Measurements from ENCODE around the gene SHROOM3.

SHROOM3 gene

GRCh38 chr4:76572224-76572623 is 137.2 kb downstream of the SHROOM3 start:
- DNase-seq = no peak

DNA sequence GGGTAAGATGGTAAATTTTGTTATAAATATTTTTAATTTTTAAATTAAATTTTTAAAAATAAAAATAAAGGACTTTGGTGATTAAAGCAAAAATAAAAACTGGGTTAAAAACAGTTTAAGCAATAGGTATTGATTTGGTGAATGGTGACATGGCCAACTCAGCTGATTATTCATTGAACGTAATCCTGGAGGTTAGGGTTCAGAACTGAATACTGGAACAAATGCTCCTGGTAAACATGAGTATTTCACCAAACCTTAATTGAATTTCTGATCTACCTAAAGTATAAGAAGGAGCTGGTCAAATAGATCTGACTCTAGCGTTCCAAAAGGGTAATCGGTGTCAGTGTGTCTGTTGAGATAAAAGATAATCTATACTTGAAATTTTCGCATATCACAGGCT is 141.8 kb downstream of the SHROOM3 start:
- no peak for DNase-seq

DNA sequence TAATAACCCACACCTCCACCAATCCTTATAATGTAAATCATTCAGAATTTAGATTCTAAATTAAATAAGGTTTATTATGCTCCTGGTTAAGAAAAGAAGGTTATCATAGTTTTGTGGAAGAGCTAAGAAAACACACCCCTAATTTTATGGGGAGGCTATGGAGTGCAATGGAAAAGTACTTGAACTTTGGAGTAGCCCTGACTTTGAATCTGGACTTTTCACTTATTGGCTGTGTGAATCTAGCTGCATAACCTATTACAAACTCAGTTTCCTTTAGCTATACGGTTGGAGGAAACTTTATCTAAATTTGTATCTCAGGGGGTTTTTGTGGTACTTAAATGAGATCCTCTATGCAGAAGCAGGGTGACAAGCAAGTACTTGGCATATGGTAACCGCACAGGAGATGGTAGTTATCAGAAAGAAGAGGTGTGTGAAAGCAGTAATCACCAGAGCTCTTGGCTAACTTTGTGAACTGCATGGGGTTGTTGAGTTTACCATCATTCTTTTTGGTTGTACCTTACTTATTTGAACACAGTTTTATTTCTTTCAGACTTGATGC is 143.1 kb downstream of the SHROOM3 start:
- DNase-seq = no peak

DNA sequence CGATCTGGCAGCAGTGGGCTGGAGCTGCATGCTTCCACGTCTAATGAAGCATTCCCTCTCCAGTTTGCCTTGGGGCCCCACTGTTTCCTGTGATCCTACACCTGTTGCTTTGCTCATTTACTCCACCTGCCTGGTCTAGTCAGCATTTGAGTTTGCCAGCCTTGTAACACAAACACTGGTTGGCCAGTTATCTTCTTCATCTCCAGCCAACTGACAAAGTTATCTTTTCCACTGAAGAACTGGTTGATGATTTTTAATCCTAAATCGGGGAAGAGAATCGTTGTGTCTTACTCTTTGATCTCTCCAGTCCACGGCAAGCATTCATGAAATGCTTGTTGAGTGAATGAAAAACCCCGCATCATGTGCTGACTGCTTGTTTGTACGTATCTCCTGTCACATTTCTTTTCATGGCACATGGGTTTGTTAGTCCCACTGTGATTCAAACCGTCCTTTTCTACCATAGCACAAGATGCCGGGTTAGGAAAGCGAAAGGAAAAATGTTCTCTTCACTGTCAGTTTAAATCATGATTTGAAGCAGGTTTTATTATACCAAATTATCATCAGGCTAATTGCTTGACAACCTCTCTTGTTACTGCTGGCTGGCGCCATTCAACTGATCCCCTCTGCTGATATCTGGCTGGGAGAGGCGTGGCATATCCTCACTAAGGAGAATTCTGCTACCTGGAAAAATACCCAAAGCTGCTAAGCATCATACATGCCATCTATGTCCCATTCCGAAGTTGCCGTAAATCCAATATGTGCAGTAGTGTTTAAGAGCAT is 144.8 kb downstream of the SHROOM3 start:
- DNase-seq = no peak

GRCh38 chr4:76581077-76581962 is 146.3 kb downstream of the SHROOM3 start:
- no peak for DNase-seq

DNA sequence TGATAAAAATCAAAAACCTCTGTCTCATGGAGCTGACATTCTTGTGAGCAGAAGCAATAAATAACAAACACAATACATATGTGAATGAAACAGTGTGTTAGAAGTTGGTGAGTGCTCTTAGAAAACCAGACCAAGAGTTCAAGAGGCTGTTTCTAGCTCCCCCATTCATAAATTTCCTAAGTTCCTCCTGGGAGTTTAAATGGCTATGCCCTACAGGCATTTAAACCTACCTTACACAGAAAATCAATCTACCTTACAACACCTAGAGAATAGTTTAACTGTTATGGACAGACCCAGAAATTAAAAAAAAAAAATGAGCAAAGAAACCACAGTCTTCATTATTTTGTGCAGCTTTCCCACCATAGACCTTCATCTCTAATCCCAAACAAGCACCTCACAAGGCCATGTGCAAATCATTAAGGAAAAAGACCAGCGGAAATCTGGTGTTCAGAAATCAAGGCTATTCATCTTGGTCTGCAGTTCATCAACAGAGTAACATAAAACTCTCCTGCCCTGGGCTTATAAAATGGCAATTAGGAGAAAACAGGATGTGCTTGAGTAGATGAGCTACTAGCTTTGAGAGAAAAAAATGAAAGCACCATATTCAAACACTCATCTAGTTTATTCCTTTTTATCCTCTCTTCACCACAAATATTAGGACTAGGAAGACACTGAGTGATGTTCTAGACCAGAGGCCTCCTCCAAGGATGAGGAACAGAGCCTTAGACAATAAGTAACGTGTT is 147.2 kb downstream of the SHROOM3 start:
- no peak for DNase-seq

- DNase-seq = no peak
Observed at GRCh38 chr4:76582817-76583087, 147.7 kb downstream of the SHROOM3 start.

DNA sequence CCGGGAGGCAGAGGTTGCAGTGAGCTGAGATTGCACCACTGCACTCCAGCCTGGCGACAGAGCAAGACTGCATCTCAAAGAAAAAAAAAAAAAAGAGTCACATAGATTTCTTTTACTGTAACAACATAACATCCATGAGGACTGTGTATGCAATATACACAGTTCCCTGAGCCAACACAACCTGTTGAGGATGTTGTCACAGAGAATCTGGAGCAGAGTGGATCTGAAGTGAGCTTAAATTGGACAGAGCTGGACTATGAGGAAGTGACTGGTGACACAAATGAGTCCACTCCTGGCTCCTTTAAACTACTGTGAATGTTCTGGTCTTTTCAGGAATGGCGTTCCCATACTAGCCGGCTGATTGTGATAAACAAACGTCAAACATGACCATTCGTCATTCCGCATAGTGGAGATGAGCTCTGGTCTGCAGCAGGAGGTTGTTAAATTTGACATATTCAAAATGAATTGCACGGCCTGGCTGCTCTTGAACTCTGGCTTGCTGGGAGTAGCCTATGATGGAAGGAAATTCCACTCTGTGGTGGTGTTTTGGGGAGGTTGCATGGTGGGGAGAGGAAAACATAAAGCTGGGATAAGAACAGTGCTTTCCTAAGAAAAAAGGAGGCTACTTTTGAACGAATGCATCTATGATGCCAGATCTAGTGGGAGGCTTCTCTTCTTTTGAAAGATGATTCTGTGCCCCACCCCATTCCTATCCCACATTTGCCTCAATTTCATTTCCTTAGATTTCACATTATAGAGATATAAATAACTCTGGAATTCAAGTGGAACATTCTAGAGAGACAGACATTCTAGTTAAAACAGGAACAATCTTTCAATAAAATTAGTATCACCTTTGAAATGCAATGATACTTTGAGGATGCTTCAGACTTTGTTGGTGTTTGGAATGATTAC is 149.5 kb downstream of the SHROOM3 start:
- DNase-seq = no peak

GRCh38 chr4:76585272-76585671 is 150.2 kb downstream of the SHROOM3 start:
- DNase-seq = no peak

DNA sequence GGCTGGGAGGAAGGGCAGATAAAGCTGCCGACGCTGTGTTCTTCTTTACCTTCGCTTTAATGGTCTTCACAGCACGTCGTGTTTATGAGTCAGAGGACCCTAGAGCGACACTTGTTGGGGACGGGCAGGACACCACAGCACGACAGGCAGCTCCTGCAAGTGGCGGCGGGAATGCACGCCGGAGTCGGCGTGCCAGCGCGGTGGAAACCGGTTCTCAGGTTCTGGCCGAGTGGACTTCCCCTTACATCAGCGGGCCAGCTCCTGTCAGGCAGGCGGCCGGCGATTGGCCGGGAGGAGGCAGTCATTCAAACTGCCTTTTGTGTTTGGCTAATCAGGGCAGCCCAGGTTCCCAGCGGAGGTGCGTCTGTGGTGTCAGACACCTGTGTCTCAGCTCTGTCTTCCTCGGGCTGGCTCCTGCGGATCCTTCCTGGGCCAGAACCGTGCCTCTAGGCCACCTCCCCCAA is 150.9 kb downstream of the SHROOM3 start:
- peak; percentile 18 for DNase-seq

- DNase-seq = no peak
Observed at GRCh38 chr4:76588274-76588673, 153.2 kb downstream of the SHROOM3 start.

DNA sequence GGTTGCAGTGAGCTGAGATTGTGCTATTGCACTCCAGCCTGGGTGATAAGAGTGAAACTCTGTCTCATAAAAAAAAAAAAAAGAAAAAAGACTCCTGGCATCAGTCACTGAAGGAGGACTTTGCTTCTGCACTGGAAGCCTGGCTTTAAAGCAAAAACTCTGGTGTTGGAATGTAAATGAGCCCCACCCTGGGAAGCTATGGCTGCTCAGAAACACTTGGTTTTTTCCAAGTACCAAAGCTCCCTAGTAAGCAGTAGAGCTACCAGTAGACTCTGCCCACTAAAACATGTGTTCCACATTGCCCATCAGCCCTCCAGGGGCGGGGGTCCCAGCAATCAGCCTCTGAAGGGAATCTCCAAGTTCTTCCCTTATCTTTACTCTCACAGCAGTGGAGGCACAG is 154.4 kb downstream of the SHROOM3 start:
- DNase-seq = no peak

GRCh38 chr4:76589872-76590797 is 155.1 kb downstream of the SHROOM3 start:
- no peak for DNase-seq

GRCh38 chr4:76590798-76591281 is 155.8 kb downstream of the SHROOM3 start:
- no peak for DNase-seq

GRCh38 chr4:76591992-76592391 is 157.0 kb downstream of the SHROOM3 start:
- DNase-seq = no peak

DNA sequence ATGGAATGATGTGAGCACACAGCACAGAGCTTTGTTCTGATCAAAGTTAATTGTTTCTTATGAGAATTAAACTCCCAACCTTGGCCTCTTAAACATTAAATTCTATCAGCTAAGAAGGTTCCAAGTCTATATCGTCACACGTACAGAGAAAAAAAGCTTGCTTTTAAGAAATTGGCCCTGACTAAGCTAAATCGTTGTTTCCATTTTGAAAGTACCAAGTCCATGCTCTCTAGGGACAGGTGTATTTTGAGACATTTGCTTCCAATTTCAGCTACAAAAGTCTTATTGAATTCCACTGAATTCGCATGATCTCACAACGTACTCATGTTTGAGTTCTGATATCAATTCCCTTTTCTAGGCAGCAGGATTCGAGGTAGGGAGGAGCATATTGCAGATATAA is 157.4 kb downstream of the SHROOM3 start:
- no peak for DNase-seq

- DNase-seq = no peak
Observed at GRCh38 chr4:76594173-76594572, 159.1 kb downstream of the SHROOM3 start.

DNA sequence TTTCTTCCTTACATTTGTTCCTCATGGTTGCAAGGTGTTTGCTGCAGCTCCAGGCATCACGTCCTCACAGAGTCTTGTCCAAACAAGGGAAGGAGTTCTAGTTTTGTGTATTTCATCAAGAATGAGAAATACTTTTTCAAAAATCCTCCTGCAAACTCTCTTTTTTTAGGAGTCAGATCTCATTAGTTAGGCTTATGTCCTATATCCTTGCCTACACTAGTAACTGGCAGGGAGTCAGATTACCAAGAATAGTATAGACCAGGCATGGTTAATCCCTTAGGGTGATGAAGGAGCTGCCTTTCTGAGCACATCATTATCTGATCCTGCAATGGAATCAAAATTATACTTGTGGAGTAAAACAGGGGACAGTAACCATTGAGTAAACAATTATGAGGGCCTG is 160.4 kb downstream of the SHROOM3 start:
- no peak for DNase-seq

- DNase-seq = no peak
Observed at GRCh38 chr4:76596713-76597112, 161.7 kb downstream of the SHROOM3 start.

DNA sequence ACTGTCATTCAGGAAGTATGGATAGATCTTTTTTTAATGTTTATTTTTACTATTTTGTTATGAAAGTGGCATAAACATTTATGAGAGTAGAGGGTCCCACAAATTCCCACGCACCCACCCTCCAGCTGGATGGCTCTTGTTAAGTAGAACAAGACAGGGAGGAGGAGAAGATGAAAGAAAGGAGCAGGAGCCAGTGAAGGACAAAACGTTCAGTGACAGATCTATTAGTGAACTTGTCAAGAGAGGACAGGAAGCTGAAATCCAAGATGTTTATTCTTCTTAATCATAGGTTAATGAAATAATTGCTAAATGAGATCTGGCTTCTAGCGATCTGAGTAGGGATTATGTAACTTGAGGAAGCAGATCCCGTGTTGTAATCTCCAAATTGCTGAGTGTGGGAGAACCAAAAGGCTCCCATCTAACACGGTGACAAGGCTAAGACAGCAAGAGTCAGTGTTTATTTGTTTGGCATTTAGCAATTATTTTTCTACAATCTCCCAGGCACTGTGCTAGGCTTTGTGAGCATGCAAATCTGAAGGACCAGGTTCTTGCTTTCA is 162.5 kb downstream of the SHROOM3 start:
- no peak for DNase-seq

Measured in activated T-cell treated with anti-CD3 and anti-CD28 coated beads, Interleukin-2, amount 50 U/mL, for 1 hour (primary cell).